CD4-positive, alpha-beta T cell treated with Interferon alpha-2 for 1 hour (primary cell): Measurements from ENCODE around the gene PHKA2.

Experiments used
- DNase-seq, 2 donors: peaks; one replicate each; pipeline ENCODE4 v3.0.0-alpha.2; 2020 to 2022

Gene PHKA2

DNA sequence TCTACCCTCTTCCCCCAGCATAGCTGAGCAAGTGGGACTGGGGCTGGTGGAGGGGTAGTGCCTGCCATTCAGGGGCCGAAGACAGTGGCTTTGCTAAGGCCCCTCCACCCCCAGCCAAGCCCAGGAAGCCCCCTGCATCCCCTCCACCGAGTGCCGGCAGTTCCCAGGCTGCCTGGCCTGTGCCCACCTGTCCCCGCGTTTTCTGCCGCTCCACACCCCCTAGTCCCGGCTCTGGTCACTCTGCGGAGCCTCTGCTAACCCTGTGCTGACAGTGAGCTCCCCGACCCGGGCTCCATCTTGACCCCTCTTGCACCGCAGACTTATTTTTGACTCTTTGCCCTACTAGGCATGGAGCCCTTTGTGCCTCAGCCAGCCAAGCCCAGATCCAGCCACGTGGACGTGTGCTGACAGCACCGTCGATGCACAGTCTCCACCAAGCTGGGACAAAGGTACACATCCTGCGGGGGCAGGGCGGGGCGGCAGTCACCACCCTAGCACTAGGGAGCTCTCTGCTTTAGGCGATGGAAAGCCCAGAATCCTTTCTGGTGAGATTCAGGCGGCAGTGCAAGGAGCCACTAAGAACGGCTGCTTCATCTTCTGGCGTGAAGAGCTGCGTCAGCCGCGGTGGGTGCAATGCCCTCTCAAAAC is 96.6 kb downstream of the PHKA2 start:
- no peak for DNase-seq

GRCh38 chrX:18886344-18887161 is 97.4 kb downstream of the PHKA2 start:
- peak; percentile 33 to 52 for DNase-seq

GRCh38 chrX:18886005-18886343 is 97.9 kb downstream of the PHKA2 start:
- no peak for DNase-seq

- DNase-seq, result peak in 1 of 2 donors; percentile 15
Measured at GRCh38 chrX:18885328-18886004, 98.4 kb downstream of the PHKA2 start.

DNA sequence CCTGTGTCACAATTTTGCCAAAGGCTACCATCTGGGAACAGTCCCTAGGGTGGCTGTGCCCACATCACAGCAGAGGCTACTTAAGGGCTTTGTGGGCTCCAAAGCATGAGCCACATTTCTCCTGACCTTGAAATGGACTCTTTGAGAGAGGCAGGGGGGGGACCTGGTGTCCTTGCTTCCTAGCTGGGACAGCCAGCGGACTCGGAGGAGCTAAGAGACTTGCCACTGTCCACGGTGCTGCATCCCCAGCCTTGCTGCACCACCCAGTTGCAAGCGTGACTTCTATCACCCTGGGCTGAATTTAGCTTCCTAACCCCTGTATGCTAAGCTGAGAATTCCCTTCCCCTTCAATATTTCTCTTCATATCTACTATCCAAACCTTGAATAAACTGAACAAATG is 99.0 kb downstream of the PHKA2 start:
- no peak for DNase-seq

GRCh38 chrX:18883961-18884765 is 99.8 kb downstream of the PHKA2 start:
- no peak for DNase-seq

DNA sequence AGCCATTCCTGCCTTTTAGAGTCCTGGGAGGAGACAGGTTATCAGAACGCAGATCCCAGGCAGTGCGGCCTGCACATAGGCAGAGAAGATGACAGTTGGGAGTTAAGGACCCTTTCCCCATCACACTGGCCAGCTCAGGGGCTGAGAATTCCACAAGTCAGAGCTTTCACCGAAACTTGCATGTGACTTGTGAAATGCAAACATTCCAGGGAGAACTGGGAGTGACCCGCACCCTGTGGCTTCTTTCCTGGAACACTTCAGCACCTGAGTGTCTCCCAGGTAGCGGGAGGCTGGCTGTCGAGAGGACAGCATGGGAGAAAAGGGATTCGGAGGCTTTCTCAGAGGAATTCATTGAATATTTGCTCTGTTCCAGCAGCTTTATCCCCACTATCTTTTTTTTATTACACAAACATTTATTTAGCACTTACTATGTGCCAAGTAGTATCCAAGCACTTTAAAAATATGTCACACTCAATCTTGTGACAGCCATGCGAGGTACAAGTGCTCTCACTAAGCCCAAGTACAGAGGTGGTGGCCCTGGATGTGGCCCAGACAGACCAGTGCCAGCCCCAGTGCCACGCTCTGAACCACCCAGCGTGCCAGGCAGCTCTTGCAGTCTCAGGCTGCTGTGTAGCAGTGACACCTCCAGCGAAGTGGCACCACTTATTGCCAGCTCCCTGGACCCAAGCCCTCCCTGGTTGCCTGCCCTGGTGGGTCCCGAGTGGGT is 100.5 kb downstream of the PHKA2 start:
- no peak for DNase-seq

DNA sequence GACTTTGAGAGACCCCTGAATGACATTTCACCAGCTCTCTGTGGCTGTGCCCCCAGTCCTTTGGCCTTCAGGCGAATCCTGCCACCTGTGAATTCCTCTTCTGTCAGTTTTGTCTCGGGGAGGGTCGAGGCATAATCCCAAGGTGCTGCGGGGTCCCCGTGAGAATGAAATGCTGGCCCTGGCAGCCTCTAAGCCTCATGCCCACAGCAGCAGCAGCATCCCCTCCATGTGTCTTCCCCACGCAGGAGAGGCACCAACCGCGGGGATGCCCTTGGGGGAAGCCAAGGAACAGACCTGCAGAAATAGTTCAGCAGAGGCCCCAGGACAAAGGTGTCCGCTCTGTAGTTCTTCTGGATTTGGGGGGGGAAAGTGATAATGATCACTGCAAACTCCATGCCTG is 104.8 kb downstream of the PHKA2 start:
- DNase-seq, result no peak

GRCh38 chrX:18877469-18877868 is 106.4 kb downstream of the PHKA2 start:
- DNase-seq, result no peak

DNA sequence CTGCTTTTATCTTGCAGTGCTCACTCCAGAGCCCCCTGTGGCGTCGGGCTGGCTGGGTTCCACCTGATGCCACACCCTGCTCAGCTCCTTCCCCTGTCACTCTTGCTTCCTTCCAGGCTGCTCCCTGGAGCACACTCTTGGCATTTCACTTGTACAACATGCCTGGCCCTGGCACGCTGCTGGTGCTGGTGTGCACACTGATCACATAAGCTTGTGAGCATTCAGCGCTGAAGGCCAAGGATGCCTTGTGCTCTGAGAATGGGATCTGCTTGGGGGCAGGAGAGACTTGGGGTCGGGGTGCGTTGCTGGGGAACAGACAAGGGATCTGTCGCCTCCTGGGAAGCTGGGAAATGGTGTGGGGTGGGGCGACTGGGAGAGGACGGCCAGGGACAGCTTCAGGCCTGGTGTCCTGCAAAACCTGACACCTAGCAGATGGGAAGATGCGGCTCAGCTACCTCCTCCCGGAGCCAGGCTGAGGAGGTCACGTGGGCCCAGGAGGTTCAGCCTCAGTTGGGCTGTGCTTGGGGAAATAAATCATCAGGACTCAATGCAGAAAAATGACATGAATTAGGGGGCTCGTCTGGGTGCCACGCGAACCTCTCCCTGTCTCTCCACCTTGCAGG is 108.5 kb downstream of the PHKA2 start:
- DNase-seq, result no peak

- no peak for DNase-seq
Measured at GRCh38 chrX:18874560-18875255, 109.2 kb downstream of the PHKA2 start.

GRCh38 chrX:18873836-18874235 is 110.1 kb downstream of the PHKA2 start:
- DNase-seq, result no peak

GRCh38 chrX:18873189-18873791 is 110.6 kb downstream of the PHKA2 start:
- no peak for DNase-seq

GRCh38 chrX:18872621-18873020 is 111.3 kb downstream of the PHKA2 start:
- DNase-seq, result no peak

GRCh38 chrX:18871970-18872369 is 111.9 kb downstream of the PHKA2 start:
- no peak for DNase-seq

- DNase-seq, result no peak
Measured at GRCh38 chrX:18871161-18871890, 112.6 kb downstream of the PHKA2 start.

- no peak for DNase-seq
Measured at GRCh38 chrX:18864390-18864920, 119.5 kb downstream of the PHKA2 start.

DNA sequence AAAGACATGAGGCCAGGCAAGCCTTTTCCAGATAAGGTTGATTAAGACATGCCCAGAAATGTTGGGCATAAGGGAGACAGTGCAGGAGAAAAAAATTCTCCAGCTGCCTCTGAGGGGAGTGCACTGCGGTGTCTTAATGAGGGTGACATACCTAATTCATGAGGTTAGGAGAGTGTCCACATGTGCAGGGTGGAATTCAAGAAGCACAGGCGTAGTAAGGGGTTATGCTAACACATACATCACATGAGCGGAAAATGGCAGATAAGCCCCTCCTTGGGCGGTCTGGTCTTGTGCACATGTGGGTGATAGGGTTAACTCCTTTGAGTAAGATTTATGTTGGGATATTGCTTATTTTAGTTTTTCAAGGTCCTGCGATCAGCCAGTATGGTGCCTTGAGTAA is 122.4 kb downstream of the PHKA2 start:
- DNase-seq, result no peak

DNA sequence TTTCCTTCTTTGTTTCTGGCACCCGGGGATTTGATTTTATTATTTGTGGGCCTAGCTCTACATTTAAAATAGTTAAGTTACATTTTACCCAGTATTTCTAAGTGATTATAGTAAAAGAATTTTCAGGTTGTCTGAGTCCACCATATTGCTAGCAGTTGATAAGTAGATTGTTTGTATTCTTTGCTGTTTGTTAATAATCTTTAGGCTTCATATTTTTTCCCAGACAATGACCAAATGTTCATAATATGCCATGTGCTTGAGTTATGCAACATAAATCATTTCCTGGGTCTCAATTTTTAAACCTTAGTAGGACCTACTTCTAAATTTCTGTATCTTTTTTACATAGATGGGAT is 127.3 kb downstream of the PHKA2 start:
- no peak for DNase-seq
